HepG2 (cell line): ENCODE measurements around the gene RGL3. TPM values are rescaled to one million over a fixed set of nuclear protein-coding genes. Genes with fewer than 3 reads are reported as not detected.

Source experiments
- ARNT ChIP-seq: fragments of 450-650 bp; IDR thresholded peaks from 2 replicates; pipeline ENCODE4 v1.6.1; 2017
- BCL6 ChIP-seq: IDR thresholded peaks from 2 replicates; pipeline ENCODE4 v1.6.1; 2016; ENCODE audit warnings: missing genetic modification reagents, missing compliant biosample characterization
- CBX2 ChIP-seq, 2 experiments: fragments of 200-600 bp in 1 of 2; sonication (generic); formaldehyde crosslinking in 1 of 2; IDR thresholded peaks; 2 replicates each; pipeline versions ENCODE4 v1.7.0 to v1.8.1; 2018 to 2022; ENCODE audit warnings: low read depth in 2 of 2, low read length in 1 of 2, mild to moderate bottlenecking in 1 of 2, missing genetic modification reagents in 1 of 2
- CREBL2 ChIP-seq: sonication (generic); formaldehyde crosslinking; IDR thresholded peaks from 2 replicates; pipeline ENCODE4 v1.8.1; 2023; ENCODE audit warnings: missing genetic modification reagents, mild to moderate bottlenecking, borderline replicate concordance
- EHMT2 ChIP-seq: fragments of 200-600 bp; sonication (generic); IDR thresholded peaks from 2 replicates; pipeline ENCODE4 v1.7.0; 2017; ENCODE audit warnings: antibody characterized with exemption, low read depth, low read length, borderline replicate concordance
- ELF1 ChIP-seq: sonication (generic); formaldehyde crosslinking; IDR thresholded peaks from 2 replicates; pipeline ENCODE4 v1.4.0; 2020; ENCODE audit warnings: missing genetic modification reagents
- MIER2 ChIP-seq: IDR thresholded peaks from 2 replicates; pipeline ENCODE4 v1.6.1; 2016; ENCODE audit warnings: missing biosample characterization, missing genetic modification reagents
- MTF2 ChIP-seq: sonication (generic); formaldehyde crosslinking; IDR thresholded peaks from 2 replicates; pipeline ENCODE4 v1.5.0; 2020; ENCODE audit warnings: missing genetic modification reagents, borderline replicate concordance
- NR0B2 ChIP-seq: sonication (generic); formaldehyde crosslinking; IDR thresholded peaks from 2 replicates; pipeline ENCODE4 v1.4.0; 2020; ENCODE audit warnings: mild to moderate bottlenecking, missing genetic modification reagents
- NR3C1 ChIP-seq: sonication (generic); formaldehyde crosslinking; IDR thresholded peaks from 2 replicates; pipeline ENCODE4 v1.4.0; 2020; ENCODE audit warnings: missing genetic modification reagents
- REST ChIP-seq, 2 experiments: IDR thresholded peaks; 2 replicates each; pipeline ENCODE4 v1.6.1; 2011 to 2012; ENCODE audit warnings: low read length in 2 of 2, borderline replicate concordance in 1 of 2, low read depth in 1 of 2, mild to moderate bottlenecking in 1 of 2, moderate library complexity in 1 of 2
- SOX5 ChIP-seq: IDR thresholded peaks from 2 replicates; pipeline ENCODE4 v1.6.1; 2016; ENCODE audit warnings: borderline replicate concordance
- TCF7 ChIP-seq: sonication (generic); IDR thresholded peaks from 2 replicates; pipeline ENCODE4 v1.6.1; 2016; ENCODE audit warnings: antibody characterized with exemption, low read depth
- YEATS2 ChIP-seq: sonication (generic); formaldehyde crosslinking; IDR thresholded peaks from 2 replicates; pipeline ENCODE4 v1.4.0; 2020; ENCODE audit warnings: missing genetic modification reagents, borderline replicate concordance
- ZFP1 ChIP-seq: IDR thresholded peaks from 2 replicates; pipeline ENCODE4 v1.6.1; 2016
- ZNF670 ChIP-seq: sonication (generic); formaldehyde crosslinking; IDR thresholded peaks from 2 replicates; pipeline ENCODE4 v1.8.0; 2022; ENCODE audit warnings: mild to moderate bottlenecking, missing genetic modification reagents, borderline replicate concordance
- ZNF782 ChIP-seq: sonication (generic); formaldehyde crosslinking; IDR thresholded peaks from 2 replicates; pipeline ENCODE4 v1.4.0; 2020; ENCODE audit warnings: missing genetic modification reagents, mild to moderate bottlenecking, borderline replicate concordance
- ZSCAN21 ChIP-seq: sonication (generic); formaldehyde crosslinking; IDR thresholded peaks from 2 replicates; pipeline ENCODE4 v1.8.0; 2022; ENCODE audit warnings: mild to moderate bottlenecking, missing genetic modification reagents, moderate library complexity, borderline replicate concordance
- polyA plus RNA-seq, 8 experiments: library from polyadenylated mRNA; depleted of rRNA in 3 of 8; stranded (reverse) in 7 of 8; unstranded in 1 of 8; fragments of >200 nt; fragmentation: Illumina TruSeq in 4 of 8; extraction: Trizol in 4 of 8; gene quantifications; 2 replicates each; pipeline versions ENCODE4 v1.2.1 to v1.2.3, GENCODE V29; 2011 to 2016; ENCODE audit warnings: low read depth in 4 of 8, missing spikeins in 1 of 8, mixed read lengths in 1 of 8; ENCODE audit not compliant: insufficient read depth in 1 of 8
- total RNA-seq, 5 experiments: library from RNA; depleted of rRNA; stranded (reverse); fragments of >200 nt; fragmentation: Illumina TruSeq; extraction: Trizol; gene quantifications; 2 replicates each; pipeline ENCODE4 v1.2.3, GENCODE V29; 2016; ENCODE audit warnings: low read depth in 1 of 5
- TF ChIP-seq, protein P1 (sequence below): sonication (generic); formaldehyde crosslinking; IDR thresholded peaks from 2 replicates; pipeline ENCODE4 v1.4.0; 2020; ENCODE audit warnings: mild to moderate bottlenecking, missing genetic modification reagents
- TF ChIP-seq, protein P2 (sequence below): sonication (generic); IDR thresholded peaks from 2 replicates; pipeline ENCODE4 v1.6.1; 2016; ENCODE audit warnings: low read depth, borderline replicate concordance
- TF ChIP-seq, protein P3 (sequence below): sonication (generic); formaldehyde crosslinking; IDR thresholded peaks from 2 replicates; pipeline ENCODE4 v1.4.0; 2020; ENCODE audit warnings: mild to moderate bottlenecking, low read depth, missing genetic modification reagents
- TF ChIP-seq, protein P4 (sequence below): fragments of 450-650 bp; IDR thresholded peaks from 2 replicates; pipeline ENCODE4 v1.6.1; 2017

The RGL3 gene
- total and polyA plus RNA-seq, 2 of the 13 experiments (the other 11 are each of a cell fraction or from before 2014, with no cell fraction given) = 4.2 to 7.6 TPM

DNA sequence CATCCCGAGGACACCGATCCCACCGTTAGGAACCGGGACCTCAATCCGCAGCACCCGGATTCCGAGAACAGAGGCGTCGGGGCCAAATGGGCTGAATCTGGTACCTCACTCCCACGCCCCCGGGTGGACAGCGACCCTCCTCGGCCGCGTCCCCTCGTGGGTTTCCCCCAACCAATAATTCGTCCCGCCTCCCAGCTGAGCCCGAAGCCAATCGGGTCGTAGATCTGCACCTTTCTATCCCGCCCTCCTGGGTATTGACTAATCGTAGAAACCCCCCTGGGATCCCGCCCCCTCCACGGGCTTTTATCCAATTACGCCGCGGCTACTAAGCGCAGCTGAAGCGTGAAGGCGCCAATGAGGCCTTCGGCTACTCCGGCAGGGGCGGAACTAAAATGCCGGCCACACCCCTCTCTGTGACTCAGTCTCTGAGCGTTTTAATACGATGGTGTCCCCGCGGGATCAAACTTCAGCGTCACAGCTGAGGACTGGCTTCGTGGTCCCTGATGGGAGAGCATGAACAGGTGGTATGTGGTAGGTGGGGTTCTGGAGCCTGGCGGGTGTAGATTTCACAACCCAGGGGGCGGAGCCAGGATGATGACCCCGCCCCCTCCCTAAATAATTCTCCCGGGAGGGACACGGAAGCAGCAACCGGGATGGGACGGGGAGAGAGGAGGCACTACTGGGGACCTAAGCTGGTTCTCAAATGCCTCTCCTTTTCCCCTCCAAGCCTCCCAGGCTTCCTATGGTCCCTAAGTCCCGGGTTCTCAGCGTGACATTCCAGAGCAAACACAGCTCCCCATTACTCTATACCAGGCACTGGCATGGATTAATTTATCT, 72.8 kb downstream of the RGL3 start, which contains the start of the genes CCDC159 and TMEM205 (continued):
- TF ChIP-seq NR3C1 (CRISPR knock-in tag) = no peak
- TF ChIP-seq, protein P1, sequence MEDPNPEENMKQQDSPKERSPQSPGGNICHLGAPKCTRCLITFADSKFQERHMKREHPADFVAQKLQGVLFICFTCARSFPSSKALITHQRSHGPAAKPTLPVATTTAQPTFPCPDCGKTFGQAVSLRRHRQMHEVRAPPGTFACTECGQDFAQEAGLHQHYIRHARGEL (CRISPR knock-in tag) = no peak
- TF ChIP-seq, protein P2, sequence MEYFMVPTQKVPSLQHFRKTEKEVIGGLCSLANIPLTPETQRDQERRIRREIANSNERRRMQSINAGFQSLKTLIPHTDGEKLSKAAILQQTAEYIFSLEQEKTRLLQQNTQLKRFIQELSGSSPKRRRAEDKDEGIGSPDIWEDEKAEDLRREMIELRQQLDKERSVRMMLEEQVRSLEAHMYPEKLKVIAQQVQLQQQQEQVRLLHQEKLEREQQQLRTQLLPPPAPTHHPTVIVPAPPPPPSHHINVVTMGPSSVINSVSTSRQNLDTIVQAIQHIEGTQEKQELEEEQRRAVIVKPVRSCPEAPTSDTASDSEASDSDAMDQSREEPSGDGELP = peak; percentile 90
- no peak for TF ChIP-seq MIER2 (CRISPR knock-in tag)
- TF ChIP-seq ARNT = no peak
- no peak for TF ChIP-seq NR0B2 (CRISPR knock-in tag)
- TF ChIP-seq EHMT2 = no peak
- TF ChIP-seq SOX5 = peak; percentile 23; the same call in 1 of the 2 replicates
- TF ChIP-seq REST (IDR thresholded peaks at IDR 0.05; ENCODE audit: borderline replicate concordance in 1 of 2, low read depth in 1 of 2, low read length in 2 of 2) = peak in 1 of 2 experiments; percentile 16; a peak in 1 of 4 replicates
- no peak for TF ChIP-seq ZFP1 (CRISPR knock-in tag)
- TF ChIP-seq, protein P3, sequence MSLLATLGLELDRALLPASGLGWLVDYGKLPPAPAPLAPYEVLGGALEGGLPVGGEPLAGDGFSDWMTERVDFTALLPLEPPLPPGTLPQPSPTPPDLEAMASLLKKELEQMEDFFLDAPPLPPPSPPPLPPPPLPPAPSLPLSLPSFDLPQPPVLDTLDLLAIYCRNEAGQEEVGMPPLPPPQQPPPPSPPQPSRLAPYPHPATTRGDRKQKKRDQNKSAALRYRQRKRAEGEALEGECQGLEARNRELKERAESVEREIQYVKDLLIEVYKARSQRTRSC = no peak
- TF ChIP-seq YEATS2 (CRISPR knock-in tag) = peak; percentile 68; the same call in 1 of the 2 replicates
- TF ChIP-seq, protein P4, sequence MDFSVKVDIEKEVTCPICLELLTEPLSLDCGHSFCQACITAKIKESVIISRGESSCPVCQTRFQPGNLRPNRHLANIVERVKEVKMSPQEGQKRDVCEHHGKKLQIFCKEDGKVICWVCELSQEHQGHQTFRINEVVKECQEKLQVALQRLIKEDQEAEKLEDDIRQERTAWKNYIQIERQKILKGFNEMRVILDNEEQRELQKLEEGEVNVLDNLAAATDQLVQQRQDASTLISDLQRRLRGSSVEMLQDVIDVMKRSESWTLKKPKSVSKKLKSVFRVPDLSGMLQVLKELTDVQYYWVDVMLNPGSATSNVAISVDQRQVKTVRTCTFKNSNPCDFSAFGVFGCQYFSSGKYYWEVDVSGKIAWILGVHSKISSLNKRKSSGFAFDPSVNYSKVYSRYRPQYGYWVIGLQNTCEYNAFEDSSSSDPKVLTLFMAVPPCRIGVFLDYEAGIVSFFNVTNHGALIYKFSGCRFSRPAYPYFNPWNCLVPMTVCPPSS = no peak
- no peak for TF ChIP-seq ZNF782 (CRISPR knock-in tag)
- no peak for TF ChIP-seq ZSCAN21 (CRISPR knock-in tag)
- TF ChIP-seq TCF7 = no peak
- TF ChIP-seq BCL6 (CRISPR knock-in tag) = no peak
- no peak for TF ChIP-seq MTF2 (CRISPR knock-in tag)
- TF ChIP-seq CREBL2 (CRISPR knock-in tag) = no peak
- TF ChIP-seq ZNF670 = peak; percentile 49; the same call in 1 of the 2 replicates
- no peak for TF ChIP-seq CBX2 (IDR thresholded peaks at IDR 0.05; ENCODE audit: low read depth, low read length)
- no peak for TF ChIP-seq CBX2 (CRISPR knock-in tag; IDR thresholded peaks at IDR 0.05; ENCODE audit: low read depth)
- TF ChIP-seq ELF1 = peak; percentile 77
